ENCODE data around the gene IRF3. TPM values are rescaled to one million over a fixed set of nuclear protein-coding genes. Genes with fewer than 3 reads are reported as not detected.
"Not testable (repeated sequence)": the region's sequence is repeated elsewhere in the genome, so short reads cannot be mapped to it uniquely, and the experiment has no call there.

Gene IRF3
- polyA plus RNA-seq, 3 donors: 29.8 to 115 (median 41.1) TPM

- H3K9ac ChIP-seq (ENCODE audit: insufficient read depth, low read length, poor library complexity, severe bottlenecking): no peak overlapping the region
- Mint-ChIP-seq H3K27me3 (ENCODE audit: low read depth in 3 of 3) (peaks cover 7 to 19% (median 19%) of the 10 kb centered on the region in 3 donors), H3K36me3 (peaks cover 0 to 3% of the 10 kb centered on the region in 2 donors), H3K4me1 (peaks cover 25% of the 10 kb centered on the region), H3K9me3 (peaks cover 0 to 3% (median 0%) of the 10 kb centered on the region in 7 donors), H3K4me3 (peak overlapping the region in 1 of 2 donors; percentile 30), H3K27ac (peak overlapping the region in 2 of 7 donors; percentile 10 to 20)
- TF ChIP-seq, protein P1, sequence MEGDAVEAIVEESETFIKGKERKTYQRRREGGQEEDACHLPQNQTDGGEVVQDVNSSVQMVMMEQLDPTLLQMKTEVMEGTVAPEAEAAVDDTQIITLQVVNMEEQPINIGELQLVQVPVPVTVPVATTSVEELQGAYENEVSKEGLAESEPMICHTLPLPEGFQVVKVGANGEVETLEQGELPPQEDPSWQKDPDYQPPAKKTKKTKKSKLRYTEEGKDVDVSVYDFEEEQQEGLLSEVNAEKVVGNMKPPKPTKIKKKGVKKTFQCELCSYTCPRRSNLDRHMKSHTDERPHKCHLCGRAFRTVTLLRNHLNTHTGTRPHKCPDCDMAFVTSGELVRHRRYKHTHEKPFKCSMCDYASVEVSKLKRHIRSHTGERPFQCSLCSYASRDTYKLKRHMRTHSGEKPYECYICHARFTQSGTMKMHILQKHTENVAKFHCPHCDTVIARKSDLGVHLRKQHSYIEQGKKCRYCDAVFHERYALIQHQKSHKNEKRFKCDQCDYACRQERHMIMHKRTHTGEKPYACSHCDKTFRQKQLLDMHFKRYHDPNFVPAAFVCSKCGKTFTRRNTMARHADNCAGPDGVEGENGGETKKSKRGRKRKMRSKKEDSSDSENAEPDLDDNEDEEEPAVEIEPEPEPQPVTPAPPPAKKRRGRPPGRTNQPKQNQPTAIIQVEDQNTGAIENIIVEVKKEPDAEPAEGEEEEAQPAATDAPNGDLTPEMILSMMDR (IDR thresholded peaks at IDR 0.05): no peak
- H3K9me3 ChIP-seq (replicated peaks in 1 of 2; ENCODE audit: control insufficient read depth in 1 of 2, insufficient read depth in 1 of 2, low read length in 2 of 2): no peaks in the 10 kb centered on the region
- no peak overlapping the region for H3K4me3 ChIP-seq (replicated peaks in 1 of 3; ENCODE audit: low read depth in 2 of 3, low read length in 3 of 3)
- no peak overlapping the region for H2AFZ ChIP-seq (ENCODE audit: insufficient read depth, low read depth, low read length, poor library complexity, severe bottlenecking)
- H3K79me2 ChIP-seq (ENCODE audit: insufficient read depth, low read length): no peaks in the 10 kb centered on the region
- H3K27ac ChIP-seq (ENCODE audit: low read depth in 1 of 2, low read length in 2 of 2): no peak overlapping the region
- no peaks in the 10 kb centered on the region for H3K36me3 ChIP-seq (replicated peaks in 1 of 2; ENCODE audit: control insufficient read depth in 1 of 2, insufficient read depth in 2 of 2, low read length in 2 of 2)
- 70% methylated on average over 21 of the region's 24 CpGs for WGBS (ENCODE audit: insufficient coverage)
- intact Hi-C loops (cut with micrococcal nuclease): no loop called here
- no peak overlapping the region for H3K4me2 ChIP-seq (replicated peaks; ENCODE audit: extremely low read depth, low read length, poor library complexity, severe bottlenecking)
- H3K4me1 ChIP-seq (ENCODE audit: control insufficient read depth in 1 of 2, insufficient read depth in 2 of 2, low read length in 2 of 2): peaks cover 23 to 25% of the 10 kb centered on the region in 2 donors
- no peaks in the 10 kb centered on the region for H4K20me1 ChIP-seq (ENCODE audit: insufficient read depth, low read length)
- peak in 1 of 3 donors; percentile 22 for DNase-seq
- no peaks in the 10 kb centered on the region for H3K27me3 ChIP-seq (ENCODE audit: control insufficient read depth in 2 of 2, insufficient read depth in 2 of 2, low read length in 2 of 2)
These were observed 30.0 kb downstream of the IRF3 start for GRCh38 chr19:49635530-49636232.

- Mint-ChIP-seq H3K36me3 (peaks cover 4 to 16% of the 10 kb centered on the region in 2 donors), H3K27me3 (ENCODE audit: low read depth in 3 of 3) (peaks cover 7 to 13% (median 8%) of the 10 kb centered on the region in 3 donors), H3K27ac (peak overlapping the region in 1 of 7 donors; percentile 63)
- H3K79me2 ChIP-seq (ENCODE audit: insufficient read depth, low read length); H4K20me1 ChIP-seq (ENCODE audit: insufficient read depth, low read length); H3K9me3 ChIP-seq (replicated peaks in 1 of 2; ENCODE audit: control insufficient read depth in 1 of 2, insufficient read depth in 1 of 2, low read length in 2 of 2); H3K27ac ChIP-seq (ENCODE audit: low read depth in 1 of 2, low read length in 2 of 2); H3K4me3 Mint-ChIP-seq; H3K4me1 Mint-ChIP-seq; H3K36me3 ChIP-seq (replicated peaks in 1 of 2; ENCODE audit: control insufficient read depth in 1 of 2, insufficient read depth in 2 of 2, low read length in 2 of 2); intact Hi-C loops (cut with micrococcal nuclease); H3K4me3 ChIP-seq (replicated peaks in 1 of 3; ENCODE audit: low read depth in 2 of 3, low read length in 3 of 3); H2AFZ ChIP-seq (ENCODE audit: insufficient read depth, low read depth, low read length, poor library complexity, severe bottlenecking); H3K9ac ChIP-seq (ENCODE audit: insufficient read depth, low read length, poor library complexity, severe bottlenecking); H3K27me3 ChIP-seq (ENCODE audit: control insufficient read depth in 2 of 2, insufficient read depth in 2 of 2, low read length in 2 of 2); H3K9me3 Mint-ChIP-seq; H3K4me1 ChIP-seq (ENCODE audit: control insufficient read depth in 1 of 2, insufficient read depth in 2 of 2, low read length in 2 of 2); DNase-seq; H3K4me2 ChIP-seq (replicated peaks; ENCODE audit: extremely low read depth, low read length, poor library complexity, severe bottlenecking): not testable (repeated sequence)
- 94% methylated on average over 7 of the region's 9 CpGs for WGBS (ENCODE audit: insufficient coverage)
These were observed 32.4 kb downstream of the IRF3 start for GRCh38 chr19:49633273-49633672.

All from CD14-positive monocyte (primary cell).